ENCODE measurements around the gene KCNC1.

Gene KCNC1

DNA sequence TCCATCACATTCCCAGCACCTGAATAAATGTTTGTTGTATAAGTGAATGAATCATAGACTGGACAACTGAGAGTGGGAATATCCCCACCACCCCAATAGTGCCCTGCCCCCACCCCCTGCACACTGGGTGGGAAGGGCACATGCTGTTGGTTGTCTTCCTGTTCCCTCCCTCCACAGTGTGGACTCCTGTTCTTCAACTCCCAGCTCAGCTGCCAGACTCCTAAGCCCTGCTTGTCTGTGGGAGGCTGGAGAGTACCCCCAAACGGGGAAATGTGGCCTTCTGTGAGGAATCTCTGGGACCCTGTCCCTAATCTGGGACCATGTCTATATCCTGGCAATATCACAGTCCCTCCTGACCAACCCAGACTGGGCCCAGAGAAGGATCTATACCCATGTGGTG, 20.7 kb upstream of the KCNC1 start:
- Histone ChIP-seq H3K4me2 (ENCODE audit: low read length) (no peak overlapping the region), H3K9me3 (ENCODE audit: control insufficient read depth, low read length) (no peaks in the 10 kb centered on the region), H2AFZ (no peak overlapping the region), H3K4me1 (no peaks in the 10 kb centered on the region), H3K79me2 (no peaks in the 10 kb centered on the region), H3K27me3 (ENCODE audit: control insufficient read depth, insufficient read depth, low read length) (no peaks in the 10 kb centered on the region), H3K36me3 (ENCODE audit: control insufficient read depth, insufficient read depth, low read length) (no peaks in the 10 kb centered on the region), H3K4me3 (ENCODE audit: low read depth, low read length) (no peak overlapping the region), H3K27ac (no peak overlapping the region), H3K9ac (no peak overlapping the region)
- TF ChIP-seq, protein P1, sequence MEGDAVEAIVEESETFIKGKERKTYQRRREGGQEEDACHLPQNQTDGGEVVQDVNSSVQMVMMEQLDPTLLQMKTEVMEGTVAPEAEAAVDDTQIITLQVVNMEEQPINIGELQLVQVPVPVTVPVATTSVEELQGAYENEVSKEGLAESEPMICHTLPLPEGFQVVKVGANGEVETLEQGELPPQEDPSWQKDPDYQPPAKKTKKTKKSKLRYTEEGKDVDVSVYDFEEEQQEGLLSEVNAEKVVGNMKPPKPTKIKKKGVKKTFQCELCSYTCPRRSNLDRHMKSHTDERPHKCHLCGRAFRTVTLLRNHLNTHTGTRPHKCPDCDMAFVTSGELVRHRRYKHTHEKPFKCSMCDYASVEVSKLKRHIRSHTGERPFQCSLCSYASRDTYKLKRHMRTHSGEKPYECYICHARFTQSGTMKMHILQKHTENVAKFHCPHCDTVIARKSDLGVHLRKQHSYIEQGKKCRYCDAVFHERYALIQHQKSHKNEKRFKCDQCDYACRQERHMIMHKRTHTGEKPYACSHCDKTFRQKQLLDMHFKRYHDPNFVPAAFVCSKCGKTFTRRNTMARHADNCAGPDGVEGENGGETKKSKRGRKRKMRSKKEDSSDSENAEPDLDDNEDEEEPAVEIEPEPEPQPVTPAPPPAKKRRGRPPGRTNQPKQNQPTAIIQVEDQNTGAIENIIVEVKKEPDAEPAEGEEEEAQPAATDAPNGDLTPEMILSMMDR (IDR thresholded peaks at IDR 0.05): no peak

DNA sequence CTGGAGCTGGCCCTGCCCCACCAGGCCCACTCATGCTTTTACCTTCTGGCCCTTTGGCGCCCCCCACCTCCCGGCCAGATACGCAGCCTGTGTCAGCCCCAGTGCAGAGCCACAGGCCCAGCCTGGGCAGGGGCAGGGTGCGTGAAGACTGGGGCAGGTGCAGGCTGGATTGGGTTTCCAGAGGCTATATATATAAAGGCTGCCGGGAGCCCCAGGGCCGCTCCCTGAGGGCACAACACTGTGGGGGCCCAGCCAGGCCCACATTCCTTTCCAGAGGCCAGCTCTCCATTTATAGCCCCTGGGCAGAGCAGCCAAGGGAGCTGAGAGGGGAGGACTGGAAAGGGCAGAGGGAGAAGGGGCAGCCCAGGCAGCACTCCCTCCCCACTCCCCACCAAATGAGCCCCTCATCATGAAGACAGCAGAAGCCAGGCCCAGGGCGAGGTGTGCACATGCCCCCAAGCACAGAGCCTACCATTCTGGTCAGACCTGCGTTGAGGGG, 20.2 kb upstream of the KCNC1 start:
- Histone ChIP-seq H3K79me2 (no peaks in the 10 kb centered on the region), H3K4me2 (ENCODE audit: low read length) (no peak overlapping the region), H3K27ac (no peak overlapping the region), H2AFZ (no peak overlapping the region), H3K36me3 (ENCODE audit: control insufficient read depth, insufficient read depth, low read length) (no peaks in the 10 kb centered on the region), H3K27me3 (ENCODE audit: control insufficient read depth, insufficient read depth, low read length) (no peaks in the 10 kb centered on the region), H3K4me3 (ENCODE audit: low read depth, low read length) (no peak overlapping the region), H3K9ac (no peak overlapping the region), H3K9me3 (ENCODE audit: control insufficient read depth, low read length) (no peaks in the 10 kb centered on the region), H3K4me1 (no peaks in the 10 kb centered on the region)
- TF ChIP-seq, protein P1 (IDR thresholded peaks at IDR 0.05): no peak

DNA sequence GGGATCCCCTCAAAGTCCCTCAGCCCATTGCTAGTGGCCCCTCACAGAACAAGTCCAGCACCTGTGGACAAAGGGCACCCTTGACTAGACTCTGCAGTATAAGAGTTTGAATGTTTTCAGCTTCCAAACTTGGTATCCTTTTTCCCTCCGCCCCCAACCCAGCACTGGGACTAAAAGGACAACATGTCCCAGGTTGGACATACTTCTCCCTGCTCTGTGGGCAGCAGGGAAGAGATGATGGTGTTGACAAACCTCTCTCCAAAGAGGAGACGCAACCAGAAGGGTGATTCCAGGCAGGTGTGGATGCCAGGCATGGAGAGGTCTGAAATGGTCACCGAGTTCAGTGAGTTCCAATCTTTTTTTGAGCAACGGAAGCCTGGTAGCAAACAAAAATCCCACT, 19.7 kb upstream of the KCNC1 start:
- Histone ChIP-seq H3K27ac (no peak overlapping the region), H3K9me3 (ENCODE audit: control insufficient read depth, low read length) (no peaks in the 10 kb centered on the region), H3K9ac (no peak overlapping the region)

GRCh38 chr11:17716807-17717206, 17.8 kb upstream of the KCNC1 start:
- Histone ChIP-seq H3K4me2 (ENCODE audit: low read length) (no peak overlapping the region), H3K79me2 (no peaks in the 10 kb centered on the region), H3K27ac (no peak overlapping the region), H3K4me1 (no peaks in the 10 kb centered on the region), H3K27me3 (ENCODE audit: control insufficient read depth, insufficient read depth, low read length) (peaks cover 4% of the 10 kb centered on the region), H3K9me3 (ENCODE audit: control insufficient read depth, low read length) (no peaks in the 10 kb centered on the region), H3K36me3 (ENCODE audit: control insufficient read depth, insufficient read depth, low read length) (no peaks in the 10 kb centered on the region), H2AFZ (no peak overlapping the region), H3K4me3 (ENCODE audit: low read depth, low read length) (no peak overlapping the region), H3K9ac (no peak overlapping the region)
- TF ChIP-seq, protein P1 (IDR thresholded peaks at IDR 0.05): no peak

More for the DNA sequence above, 19.7 kb upstream of the KCNC1 start:
- H3K27me3 ChIP-seq (ENCODE audit: control insufficient read depth, insufficient read depth, low read length): no peaks in the 10 kb centered on the region
- H3K4me1 ChIP-seq: no peaks in the 10 kb centered on the region
- no peaks in the 10 kb centered on the region for H3K79me2 ChIP-seq
- H3K4me2 ChIP-seq (ENCODE audit: low read length): no peak overlapping the region
- TF ChIP-seq, protein P1 (IDR thresholded peaks at IDR 0.05): no peak
- H3K36me3 ChIP-seq (ENCODE audit: control insufficient read depth, insufficient read depth, low read length): no peaks in the 10 kb centered on the region
- no peak overlapping the region for H3K4me3 ChIP-seq (ENCODE audit: low read depth, low read length)
- no peak overlapping the region for H2AFZ ChIP-seq

DNA sequence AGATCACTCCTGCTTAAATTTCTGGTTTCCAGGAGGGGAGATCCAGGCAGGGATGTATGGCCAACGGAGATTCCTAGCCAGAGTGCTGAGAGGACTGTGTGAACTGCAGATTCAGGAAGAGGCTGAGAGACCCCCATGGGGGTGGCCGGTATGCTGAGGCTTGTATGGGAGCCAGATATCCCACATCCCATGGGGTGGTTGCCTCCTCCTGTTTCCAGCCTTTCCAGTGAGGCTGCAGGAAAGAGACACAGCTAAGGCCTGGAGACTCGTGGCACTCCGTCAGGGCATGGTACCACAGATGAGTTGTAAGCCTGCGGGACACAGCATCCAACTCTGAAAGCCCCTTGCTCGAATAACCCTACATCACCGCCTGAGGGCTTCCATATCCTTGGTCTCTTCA, 16.6 kb upstream of the KCNC1 start:
- Histone ChIP-seq H3K79me2 (no peaks in the 10 kb centered on the region), H3K27ac (no peak overlapping the region), H3K9ac (no peak overlapping the region), H3K27me3 (ENCODE audit: control insufficient read depth, insufficient read depth, low read length) (peaks cover 4% of the 10 kb centered on the region), H3K4me2 (ENCODE audit: low read length) (no peak overlapping the region), H3K9me3 (ENCODE audit: control insufficient read depth, low read length) (no peaks in the 10 kb centered on the region), H3K36me3 (ENCODE audit: control insufficient read depth, insufficient read depth, low read length) (no peaks in the 10 kb centered on the region), H3K4me3 (ENCODE audit: low read depth, low read length) (no peak overlapping the region), H2AFZ (no peak overlapping the region), H3K4me1 (no peaks in the 10 kb centered on the region)
- TF ChIP-seq, protein P1 (IDR thresholded peaks at IDR 0.05): no peak
